ENCODE results near the gene SPOCK1. TPM values are rescaled to one million over a fixed set of nuclear protein-coding genes. Genes with fewer than 3 reads are reported as not detected.

SPOCK1 gene
- total and polyA plus RNA-seq, 2 of the 4 experiments (the other 2 are of a cell fraction) = 5.0 to 20.3 TPM

DNA sequence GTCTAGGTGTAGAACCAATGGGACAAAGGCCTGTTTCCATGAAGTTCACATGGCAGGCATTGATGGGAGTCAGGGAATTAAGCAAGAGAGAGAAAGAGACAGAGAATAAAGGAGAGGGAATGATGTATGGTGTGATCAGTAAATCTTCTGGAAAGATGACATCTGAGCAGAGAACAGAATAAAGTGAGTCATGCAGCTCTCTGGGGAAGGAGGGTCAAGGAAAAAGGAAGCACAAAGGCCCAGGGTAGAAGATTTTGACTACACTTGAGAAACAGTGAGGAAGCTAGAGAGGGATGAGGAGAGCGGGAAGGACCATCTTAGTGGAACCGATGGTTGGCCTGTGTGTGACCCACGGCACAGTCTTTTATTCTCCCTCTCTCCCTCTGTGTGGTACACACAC, 425.9 kb downstream of the SPOCK1 start:
- no peaks in the 10 kb centered on the region for H3K27me3 ChIP-seq (ENCODE audit: control insufficient read depth, insufficient read depth, low read length)
- H2AK5ac ChIP-seq (ENCODE audit: low read depth, low read length) = no peak overlapping the region
- H3K9me1 ChIP-seq (ENCODE audit: insufficient read depth, low read length) = no peaks in the 10 kb centered on the region
- H2BK15ac ChIP-seq (ENCODE audit: low read depth, low read length) = no peak overlapping the region
- H3K27ac ChIP-seq (ENCODE audit: insufficient read depth, low read length) = no peak overlapping the region
- H3K23ac ChIP-seq (ENCODE audit: low read depth, low read length) = no peak overlapping the region
- H3K18ac ChIP-seq (ENCODE audit: low read depth, low read length) = no peak overlapping the region
- no peak overlapping the region for H4K5ac ChIP-seq (ENCODE audit: low read depth, low read length)
- H3K79me1 ChIP-seq (ENCODE audit: low read depth in 1 of 2, low read length in 2 of 2) = no peaks in the 10 kb centered on the region
- no peak overlapping the region for H2AFZ ChIP-seq (replicated peaks; ENCODE audit: low read length, poor library complexity)
- H3K9ac ChIP-seq (ENCODE audit: low read depth, low read length) = no peak overlapping the region
- WGBS, 2 experiments (ENCODE audit: extremely low coverage in 2 of 2, insufficient read length in 1 of 2) = no CpG with 5 or more reads among the region's 3 CpGs
- no peak overlapping the region for H4K8ac ChIP-seq (ENCODE audit: low read depth in 2 of 2, low read length in 2 of 2)
- DNase-seq (peak; percentile 8), ATAC-seq (ENCODE audit: low read depth) (no peak)
- H3K4me3 ChIP-seq (ENCODE audit: insufficient read depth, low read depth, low read length) = no peak overlapping the region
- no peak overlapping the region for H2AK9ac ChIP-seq (replicated peaks; ENCODE audit: low read depth, low read length, poor library complexity)
- H2BK120ac ChIP-seq (ENCODE audit: low read depth, low read length) = no peak overlapping the region
- H2BK20ac ChIP-seq (ENCODE audit: low read depth, low read length) = no peak overlapping the region
- no peak overlapping the region for H3K4me2 ChIP-seq (ENCODE audit: low read depth, low read length)
- no peak for TF ChIP-seq MAFK (IDR thresholded peaks at IDR 0.05; ENCODE audit: low read depth, low read length)
- no peak for TF ChIP-seq MAZ (IDR thresholded peaks at IDR 0.05; ENCODE audit: borderline replicate concordance, low read depth, low read length)
- no peak for TF ChIP-seq SMC3 (IDR thresholded peaks at IDR 0.05; ENCODE audit: low read depth, low read length)
- TF ChIP-seq MXI1 (IDR thresholded peaks at IDR 0.05; ENCODE audit: borderline replicate concordance, low read depth, low read length) = no peak
- no peak for TF ChIP-seq NFE2L2 (IDR thresholded peaks at IDR 0.05; ENCODE audit: low read depth, low read length)
- TF ChIP-seq, protein P1, sequence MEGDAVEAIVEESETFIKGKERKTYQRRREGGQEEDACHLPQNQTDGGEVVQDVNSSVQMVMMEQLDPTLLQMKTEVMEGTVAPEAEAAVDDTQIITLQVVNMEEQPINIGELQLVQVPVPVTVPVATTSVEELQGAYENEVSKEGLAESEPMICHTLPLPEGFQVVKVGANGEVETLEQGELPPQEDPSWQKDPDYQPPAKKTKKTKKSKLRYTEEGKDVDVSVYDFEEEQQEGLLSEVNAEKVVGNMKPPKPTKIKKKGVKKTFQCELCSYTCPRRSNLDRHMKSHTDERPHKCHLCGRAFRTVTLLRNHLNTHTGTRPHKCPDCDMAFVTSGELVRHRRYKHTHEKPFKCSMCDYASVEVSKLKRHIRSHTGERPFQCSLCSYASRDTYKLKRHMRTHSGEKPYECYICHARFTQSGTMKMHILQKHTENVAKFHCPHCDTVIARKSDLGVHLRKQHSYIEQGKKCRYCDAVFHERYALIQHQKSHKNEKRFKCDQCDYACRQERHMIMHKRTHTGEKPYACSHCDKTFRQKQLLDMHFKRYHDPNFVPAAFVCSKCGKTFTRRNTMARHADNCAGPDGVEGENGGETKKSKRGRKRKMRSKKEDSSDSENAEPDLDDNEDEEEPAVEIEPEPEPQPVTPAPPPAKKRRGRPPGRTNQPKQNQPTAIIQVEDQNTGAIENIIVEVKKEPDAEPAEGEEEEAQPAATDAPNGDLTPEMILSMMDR (conservative IDR thresholded peaks at IDR 0.05; ENCODE audit: low read depth, low read length) = no peak
- no peak for TF ChIP-seq CEBPB (IDR thresholded peaks at IDR 0.05; ENCODE audit: low read depth, low read length)
- no peak overlapping the region for H3K14ac ChIP-seq (replicated peaks; ENCODE audit: low read depth, low read length)
- ChIA-PET CTCF (no interaction called here), POLR2A (ENCODE audit: unreplicated experiment) (no interaction called here)
- in situ Hi-C loops (cut with MboI; ENCODE audit: low sequenced_read_pairs) = no loop called here
- dilution Hi-C loops (cut with HindIII; ENCODE audit: low sequenced_read_pairs, unreplicated experiment) = no loop called here
- H3K4me1 ChIP-seq (ENCODE audit: control insufficient read depth, insufficient read depth, low read length) = no peaks in the 10 kb centered on the region
- H3K56ac ChIP-seq (ENCODE audit: extremely low read depth, insufficient read depth, low read length) = no peak overlapping the region
- no peaks in the 10 kb centered on the region for H4K20me1 ChIP-seq (ENCODE audit: insufficient read depth, low read length)
- BruUV-seq (replicated peaks) = no TSS peak
- H3K36me3 ChIP-seq (ENCODE audit: control insufficient read depth, insufficient read depth, low read length) = no peaks in the 10 kb centered on the region
- no peaks in the 10 kb centered on the region for H3K9me3 ChIP-seq (ENCODE audit: control insufficient read depth, insufficient read depth, low read length)
- no peak overlapping the region for H2BK5ac ChIP-seq (ENCODE audit: low read depth, low read length, poor library complexity, severe bottlenecking)
- no peak overlapping the region for H3K4ac ChIP-seq (ENCODE audit: low read depth, low read length)
- H4K91ac ChIP-seq (ENCODE audit: insufficient read depth, low read depth, low read length) = no peak overlapping the region
- intact Hi-C loops (cut with micrococcal nuclease) = no loop called here

Measured in IMR-90 (cell line).